Testis (tissue), 3 donors: ENCODE measurements around the gene AUH. TPM values are rescaled to one million over a fixed set of nuclear protein-coding genes. Genes with fewer than 3 reads are reported as not detected.

ENCODE experiments used
- DNase-seq: peaks from one replicate; pipeline ENCODE4 v3.0.0-alpha.2; 2019
- H3K27ac ChIP-seq, 2 donors: fragments of 200-600 bp; sonication (generic); one replicate each; pipeline ENCODE4 v1.5.1; 2019
- H3K27me3 ChIP-seq: fragments of 200-600 bp; sonication (generic); one replicate; pipeline ENCODE4 v1.5.1; 2019
- H3K36me3 ChIP-seq: fragments of 200-600 bp; sonication (generic); one replicate; pipeline ENCODE4 v1.5.1; 2017; ENCODE audit warnings: low read depth; ENCODE audit errors: missing control alignments
- H3K4me1 ChIP-seq: fragments of 200-600 bp; sonication (generic); one replicate; pipeline ENCODE4 v1.5.1; 2019
- H3K4me3 ChIP-seq, 2 donors: fragments of 200-600 bp; sonication (generic); one replicate each; pipeline ENCODE4 v1.5.1; 2017 to 2019
- H3K9me3 ChIP-seq: fragments of 200-600 bp; sonication (generic); one replicate; pipeline ENCODE4 v1.5.1; 2017
- POLR2A ChIP-seq: fragments of 450-650 bp; IDR thresholded peaks from one replicate; pipeline ENCODE4 v1.6.1; 2017; ENCODE audit warnings: antibody characterized with exemption, mild to moderate bottlenecking, moderate library complexity
- WGBS, 2 donors: methylation state at CpG; one replicate each; pipeline ENCODE4 v1.1.5; 2018; 5-methylcytosine and 5-hydroxymethylcytosine counted together
- intact Hi-C: fragments of 100-400 bp; cut with DNase I; formaldehyde crosslinking; loops from one replicate; pipeline ENCODE4 v1.15.1; 2023; ENCODE audit warnings: low total_unique reads
- polyA plus RNA-seq: library from polyadenylated mRNA; stranded (reverse); fragments of 350-450 nt; fragmentation: Illumina TruSeq; extraction: RNeasy Lipid Tissue Mini Kit (QIAGEN cat#74804); gene quantifications from one replicate; pipeline ENCODE4 v1.2.3, GENCODE V29; 2014; ENCODE audit warnings: low read depth, low replicate concordance; ENCODE audit not compliant: insufficient read depth
- total RNA-seq, 2 donors: library from RNA; depleted of rRNA; stranded (reverse); fragments of >200 nt; gene quantifications; one replicate each; pipeline ENCODE4 v1.2.3, GENCODE V29; 2016
- TF ChIP-seq, protein P1 (sequence below), 3 experiments: fragments of 450-650 bp in 2 of 3; fragments of 200-600 bp in 1 of 3; sonication (generic) in 1 of 3; IDR thresholded peaks; one replicate each; pipeline ENCODE4 v1.5.1; 2016 to 2019; ENCODE audit warnings: antibody characterized with exemption in 3 of 3, mild to moderate bottlenecking in 2 of 3, moderate library complexity in 1 of 3

Gene AUH
- total and polyA plus RNA-seq, 3 donors from 2014 or later = 9.1 to 33.9 (median 31.7) TPM

DNA sequence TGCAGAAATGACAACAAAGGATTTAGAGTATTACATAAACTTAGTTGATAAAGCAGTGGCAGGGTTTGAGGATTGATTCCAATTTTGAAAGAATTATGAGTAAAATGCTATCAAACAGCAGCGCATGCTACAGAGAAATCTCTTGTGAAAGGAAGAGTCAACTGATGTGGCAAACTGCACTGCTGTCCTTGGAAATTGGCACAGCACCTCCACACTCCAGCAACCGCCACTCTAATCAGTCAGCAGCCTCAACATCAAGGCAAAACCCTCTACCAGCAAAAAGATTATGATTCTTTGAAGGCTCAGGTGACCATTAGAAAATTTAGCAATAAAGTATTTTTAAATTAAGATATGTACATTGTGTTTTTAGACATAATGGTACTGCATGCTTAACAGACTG, 66.4 kb downstream of the AUH start:
- no peak for DNase-seq
- no peaks in the 10 kb centered on the region for H3K27me3 ChIP-seq
- WGBS, 2 donors = 85 to 96% methylated on average over 2 of the region's 2 CpGs
- no peak overlapping the region for H3K4me3 ChIP-seq
- intact Hi-C loops = no loop called here
- TF ChIP-seq POLR2A = no peak
- TF ChIP-seq, protein P1, sequence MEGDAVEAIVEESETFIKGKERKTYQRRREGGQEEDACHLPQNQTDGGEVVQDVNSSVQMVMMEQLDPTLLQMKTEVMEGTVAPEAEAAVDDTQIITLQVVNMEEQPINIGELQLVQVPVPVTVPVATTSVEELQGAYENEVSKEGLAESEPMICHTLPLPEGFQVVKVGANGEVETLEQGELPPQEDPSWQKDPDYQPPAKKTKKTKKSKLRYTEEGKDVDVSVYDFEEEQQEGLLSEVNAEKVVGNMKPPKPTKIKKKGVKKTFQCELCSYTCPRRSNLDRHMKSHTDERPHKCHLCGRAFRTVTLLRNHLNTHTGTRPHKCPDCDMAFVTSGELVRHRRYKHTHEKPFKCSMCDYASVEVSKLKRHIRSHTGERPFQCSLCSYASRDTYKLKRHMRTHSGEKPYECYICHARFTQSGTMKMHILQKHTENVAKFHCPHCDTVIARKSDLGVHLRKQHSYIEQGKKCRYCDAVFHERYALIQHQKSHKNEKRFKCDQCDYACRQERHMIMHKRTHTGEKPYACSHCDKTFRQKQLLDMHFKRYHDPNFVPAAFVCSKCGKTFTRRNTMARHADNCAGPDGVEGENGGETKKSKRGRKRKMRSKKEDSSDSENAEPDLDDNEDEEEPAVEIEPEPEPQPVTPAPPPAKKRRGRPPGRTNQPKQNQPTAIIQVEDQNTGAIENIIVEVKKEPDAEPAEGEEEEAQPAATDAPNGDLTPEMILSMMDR (IDR thresholded peaks at IDR 0.05) = no peak
- H3K9me3 ChIP-seq = no peaks in the 10 kb centered on the region
- H3K36me3 ChIP-seq = no peaks in the 10 kb centered on the region
- H3K27ac ChIP-seq = no peak overlapping the region
- H3K4me1 ChIP-seq = no peaks in the 10 kb centered on the region

DNA sequence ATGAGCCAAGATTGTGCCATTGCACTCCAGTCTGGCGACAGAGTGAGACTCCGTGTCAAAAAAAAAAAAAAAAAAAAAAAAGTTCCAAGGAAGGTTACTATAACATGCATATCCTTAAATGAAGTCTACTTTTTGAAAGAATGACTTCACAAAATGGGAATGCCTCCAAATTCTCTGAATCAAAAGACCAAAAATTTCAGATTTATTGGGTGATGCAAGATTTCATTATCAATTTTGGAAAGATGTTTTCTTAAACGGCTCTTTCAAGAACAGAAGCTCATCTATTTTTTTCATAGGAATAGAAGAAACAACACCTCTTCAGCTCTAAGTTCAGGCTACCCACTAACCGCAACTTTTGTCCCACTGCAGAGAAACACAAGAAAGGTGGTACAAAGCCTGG, 69.9 kb downstream of the AUH start:
- no peak for DNase-seq
- no peaks in the 10 kb centered on the region for H3K27me3 ChIP-seq
- 90 to 92% methylated on average over 4 of the region's 4 CpGs for WGBS, 2 donors
- H3K9me3 ChIP-seq = no peaks in the 10 kb centered on the region
- no peak for TF ChIP-seq POLR2A
- TF ChIP-seq, protein P1 (IDR thresholded peaks at IDR 0.05) = no peak
- no peak overlapping the region for H3K27ac ChIP-seq
- no peaks in the 10 kb centered on the region for H3K4me1 ChIP-seq
- no peak overlapping the region for H3K4me3 ChIP-seq
- H3K36me3 ChIP-seq = no peaks in the 10 kb centered on the region
- intact Hi-C loops = no loop called here

DNA sequence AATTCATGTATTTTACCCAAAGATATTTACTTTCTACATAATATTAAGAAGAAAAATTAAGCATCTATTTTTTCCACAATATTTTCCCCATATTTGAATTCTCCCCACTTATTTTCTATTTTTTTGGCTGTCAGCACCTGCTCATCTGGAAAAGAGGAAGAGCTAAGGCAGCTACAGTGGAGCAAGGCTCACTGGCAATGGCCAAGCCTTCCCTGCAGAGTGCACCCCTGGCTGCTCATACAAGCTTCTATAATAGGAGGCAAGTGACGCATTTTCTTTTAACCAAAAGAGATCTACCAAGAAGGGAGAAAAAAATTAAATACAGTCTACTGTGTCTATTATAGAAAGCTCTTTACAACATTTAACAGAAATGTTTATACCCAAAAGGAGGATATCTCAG, 72.5 kb downstream of the AUH start:
- Histone ChIP-seq H3K4me1 (no peaks in the 10 kb centered on the region), H3K4me3 (no peak overlapping the region), H3K27me3 (no peaks in the 10 kb centered on the region), H3K27ac (no peak overlapping the region), H3K36me3 (no peaks in the 10 kb centered on the region), H3K9me3 (no peaks in the 10 kb centered on the region)
- DNase-seq = no peak
- TF ChIP-seq, protein P1 (IDR thresholded peaks at IDR 0.05) = no peak
- no peak for TF ChIP-seq POLR2A
- intact Hi-C loops = no loop called here
- 96 to 98% methylated on average over 1 of the region's 1 CpG for WGBS, 2 donors

DNA sequence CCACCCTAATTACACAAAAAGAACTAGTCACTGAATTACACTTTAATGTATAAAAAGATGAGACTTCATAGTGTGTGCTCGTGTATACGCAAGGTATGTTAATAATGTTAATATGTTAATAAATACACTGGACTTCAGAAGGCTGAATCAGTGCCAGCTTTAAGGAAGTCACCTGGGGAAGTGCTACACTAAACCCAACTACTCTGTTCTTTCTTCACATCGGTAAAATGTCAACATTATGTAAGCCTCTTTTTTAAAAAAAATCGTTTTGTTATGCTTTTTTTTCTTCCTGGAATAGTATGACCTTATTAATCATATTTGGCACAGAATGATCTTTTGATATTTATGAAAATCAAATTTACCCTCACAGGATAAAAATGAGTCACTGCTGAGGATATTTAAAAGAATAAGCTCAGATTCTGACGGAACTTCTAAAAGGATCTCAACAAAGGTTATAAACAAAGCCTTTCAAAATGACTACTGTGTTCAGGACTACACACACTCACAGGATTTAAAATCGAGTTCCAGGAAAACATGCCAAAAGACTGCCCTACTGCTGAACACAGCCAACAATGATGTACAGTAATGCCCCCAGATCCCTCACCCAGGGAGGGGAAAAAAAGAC, 75.9 kb downstream of the AUH start:
- Histone ChIP-seq H3K27me3 (no peaks in the 10 kb centered on the region), H3K4me1 (no peaks in the 10 kb centered on the region), H3K4me3 (no peak overlapping the region), H3K36me3 (no peaks in the 10 kb centered on the region), H3K27ac (no peak overlapping the region), H3K9me3 (no peaks in the 10 kb centered on the region)
- WGBS, 2 donors = 67 to 72% methylated on average over 6 of the region's 6 CpGs
- DNase-seq = no peak
- intact Hi-C loops = no loop called here
- TF ChIP-seq, protein P1 (IDR thresholded peaks at IDR 0.05) = no peak
- no peak for TF ChIP-seq POLR2A

- TF ChIP-seq, protein P1 (IDR thresholded peaks at IDR 0.05) = no peak
- TF ChIP-seq POLR2A = no peak
- intact Hi-C loops = no loop called here
- no peaks in the 10 kb centered on the region for H3K36me3 ChIP-seq
- 94 to 100% methylated on average over 3 of the region's 3 CpGs for WGBS, 2 donors
- H3K4me3 ChIP-seq = no peak overlapping the region
- DNase-seq = no peak
- no peak overlapping the region for H3K27ac ChIP-seq
- no peaks in the 10 kb centered on the region for H3K4me1 ChIP-seq
- H3K9me3 ChIP-seq = no peaks in the 10 kb centered on the region
- H3K27me3 ChIP-seq = no peaks in the 10 kb centered on the region
Measured at GRCh38 chr9:91282292-91282691, 79.4 kb downstream of the AUH start.
